ENCODE data around the gene HMGB1.

Gene HMGB1

GRCh38 chr13:30465593-30466357 is at the start of gene HMGB1:
Gene HMGB1 (minus strand): TSS chr13:30465936. CDS start chr13:30463680, 2,256 bp downstream.
- peak; percentile 100 for DNase-seq

GRCh38 chr13:30510811-30511371 is 45.2 kb upstream of the HMGB1 start:
- DNase-seq = no peak

GRCh38 chr13:30510091-30510490 is 44.4 kb upstream of the HMGB1 start:
- no peak for DNase-seq

- DNase-seq = no peak
These were observed 43.7 kb upstream of the HMGB1 start for GRCh38 chr13:30509254-30510050.

GRCh38 chr13:30504081-30504480 is 38.3 kb upstream of the HMGB1 start:
- DNase-seq = no peak

GRCh38 chr13:30502237-30502636 is 36.5 kb upstream of the HMGB1 start:
- DNase-seq = no peak

GRCh38 chr13:30499338-30499737 is 33.6 kb upstream of the HMGB1 start:
- no peak for DNase-seq

GRCh38 chr13:30496147-30496546 is 30.4 kb upstream of the HMGB1 start:
- no peak for DNase-seq

- DNase-seq = no peak
These were observed 30.0 kb upstream of the HMGB1 start for GRCh38 chr13:30495746-30496145.

- peak; percentile 77 for DNase-seq
These were observed 28.1 kb upstream of the HMGB1 start for GRCh38 chr13:30493658-30494381.

GRCh38 chr13:30487075-30487470 is 21.3 kb upstream of the HMGB1 start:
- DNase-seq = no peak

GRCh38 chr13:30486230-30487074 is 20.7 kb upstream of the HMGB1 start:
- DNase-seq = peak; percentile 50

GRCh38 chr13:30481241-30481760 is 15.6 kb upstream of the HMGB1 start:
- DNase-seq = no peak

GRCh38 chr13:30480292-30480950 is 14.7 kb upstream of the HMGB1 start:
- DNase-seq = no peak

- no peak for DNase-seq
These were observed 14.1 kb upstream of the HMGB1 start for GRCh38 chr13:30479883-30480219.

GRCh38 chr13:30479154-30479882 is 13.6 kb upstream of the HMGB1 start:
- no peak for DNase-seq

- no peak for DNase-seq
These were observed 11.8 kb upstream of the HMGB1 start for GRCh38 chr13:30477346-30478195.

- no peak for DNase-seq
These were observed 7.9 kb upstream of the HMGB1 start for GRCh38 chr13:30473675-30474074.

- peak; percentile 64 for DNase-seq
These were observed 1.1 kb upstream of the HMGB1 start for GRCh38 chr13:30466841-30467252.

- peak; percentile 69 for DNase-seq
These were observed 600 bp upstream of the HMGB1 start for GRCh38 chr13:30466358-30466714.

Measured in DMS53 (cell line).